GM12872 (cell line): Measurements from ENCODE around the gene ASB2.
A peak's percentile ranks its signal among the peaks of the same experiment; 100 is the strongest.

ENCODE experiments used
- TF ChIP-seq, protein P1 (sequence below): IDR thresholded peaks from 3 replicates; pipeline ENCODE4 v1.5.1; 2011; ENCODE audit warnings: low read depth, mild to moderate bottlenecking, low read length, moderate library complexity; ENCODE audit not compliant: insufficient read depth

Gene ASB2

GRCh38 chr14:93954900-93955849, 21.2 kb downstream of the ASB2 start:
- TF ChIP-seq, protein P1, sequence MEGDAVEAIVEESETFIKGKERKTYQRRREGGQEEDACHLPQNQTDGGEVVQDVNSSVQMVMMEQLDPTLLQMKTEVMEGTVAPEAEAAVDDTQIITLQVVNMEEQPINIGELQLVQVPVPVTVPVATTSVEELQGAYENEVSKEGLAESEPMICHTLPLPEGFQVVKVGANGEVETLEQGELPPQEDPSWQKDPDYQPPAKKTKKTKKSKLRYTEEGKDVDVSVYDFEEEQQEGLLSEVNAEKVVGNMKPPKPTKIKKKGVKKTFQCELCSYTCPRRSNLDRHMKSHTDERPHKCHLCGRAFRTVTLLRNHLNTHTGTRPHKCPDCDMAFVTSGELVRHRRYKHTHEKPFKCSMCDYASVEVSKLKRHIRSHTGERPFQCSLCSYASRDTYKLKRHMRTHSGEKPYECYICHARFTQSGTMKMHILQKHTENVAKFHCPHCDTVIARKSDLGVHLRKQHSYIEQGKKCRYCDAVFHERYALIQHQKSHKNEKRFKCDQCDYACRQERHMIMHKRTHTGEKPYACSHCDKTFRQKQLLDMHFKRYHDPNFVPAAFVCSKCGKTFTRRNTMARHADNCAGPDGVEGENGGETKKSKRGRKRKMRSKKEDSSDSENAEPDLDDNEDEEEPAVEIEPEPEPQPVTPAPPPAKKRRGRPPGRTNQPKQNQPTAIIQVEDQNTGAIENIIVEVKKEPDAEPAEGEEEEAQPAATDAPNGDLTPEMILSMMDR, result no peak

- TF ChIP-seq, protein P1, result no peak
These were observed 21.9 kb downstream of the ASB2 start for GRCh38 chr14:93954516-93954830.

- TF ChIP-seq, protein P1, result no peak
These were observed 22.4 kb downstream of the ASB2 start for GRCh38 chr14:93953739-93954515.

GRCh38 chr14:93953263-93953662, 23.1 kb downstream of the ASB2 start:
- TF ChIP-seq, protein P1, result peak; percentile 29; the same call in 2 of the 3 replicates

DNA sequence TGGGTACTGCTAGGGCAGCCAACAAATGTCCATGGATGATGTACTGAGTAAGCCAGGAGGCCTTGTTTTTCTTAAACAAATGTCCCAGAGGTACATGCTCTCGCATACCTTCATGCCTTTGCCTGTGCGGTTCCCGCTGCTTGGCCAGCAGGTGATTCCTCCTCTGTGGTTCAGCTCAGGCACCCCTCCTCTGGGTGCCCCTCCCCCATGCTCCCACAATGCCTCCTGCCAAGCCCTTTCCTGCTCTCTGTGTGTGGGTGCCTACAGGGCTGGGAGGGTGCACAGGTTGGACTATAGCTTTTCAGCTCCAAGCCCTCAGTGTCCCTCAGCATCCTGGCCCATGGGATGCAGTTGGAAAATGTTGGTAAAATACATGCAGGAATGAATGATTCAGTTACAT, 23.5 kb downstream of the ASB2 start:
- TF ChIP-seq, protein P1, result no peak

GRCh38 chr14:93951635-93952540, 24.5 kb downstream of the ASB2 start:
- TF ChIP-seq, protein P1, result no peak
